ENCODE data around the gene CXADR. TPM values are rescaled to one million over a fixed set of nuclear protein-coding genes. Genes with fewer than 3 reads are reported as not detected.

CXADR gene
- total RNA-seq, 2 experiments from 2014 or later = 0.63 to 0.88 TPM

Other genes with a start within 250 kb of the CXADR start
- 10 to 100 TPM; 52.5 to 52.8 TPM for gene BTG3, start 99.9 kb downstream of the CXADR start, total RNA-seq

All from activated CD8-positive, alpha-beta memory T cell treated with anti-CD3 and anti-CD28 coated beads for 36 hours (primary cell).